GM12878 (cell line): ENCODE data around the gene FAM9C. TPM values are rescaled to one million over a fixed set of nuclear protein-coding genes. Genes with fewer than 3 reads are reported as not detected.

ENCODE experiments used
- BCL11A ChIP-seq: IDR thresholded peaks from 2 replicates; pipeline ENCODE4 v1.6.1; 2011; ENCODE audit warnings: low read depth, low read length
- BMI1 ChIP-seq: fragments of 450-650 bp; IDR thresholded peaks from 2 replicates; pipeline ENCODE4 v1.6.1; 2016; ENCODE audit warnings: mild to moderate bottlenecking, moderate library complexity, borderline replicate concordance
- DPF2 ChIP-seq: fragments of 450-650 bp; IDR thresholded peaks from 2 replicates; pipeline ENCODE4 v1.6.1; 2017; ENCODE audit warnings: mild to moderate bottlenecking
- E4F1 ChIP-seq: fragments of 450-650 bp; IDR thresholded peaks from 2 replicates; pipeline ENCODE4 v1.6.1; 2018; ENCODE audit warnings: borderline replicate concordance, mild to moderate bottlenecking; ENCODE audit not compliant: partially characterized antibody
- FOS ChIP-seq: IDR thresholded peaks from 3 replicates; pipeline ENCODE4 v1.6.1; 2011; ENCODE audit warnings: borderline replicate concordance; ENCODE audit not compliant: insufficient read length; ENCODE audit errors: extremely low read depth
- HDAC2 ChIP-seq: fragments of 200-600 bp; sonication (generic); IDR thresholded peaks from 2 replicates; pipeline ENCODE4 v1.6.1; 2017
- IKZF1 ChIP-seq: fragments of 450-650 bp; conservative IDR thresholded peaks from 2 replicates; pipeline ENCODE4 v1.6.1; 2017; ENCODE audit warnings: antibody characterized with exemption, mild to moderate bottlenecking
- IKZF2 ChIP-seq, 2 experiments: fragments of 450-650 bp; IDR thresholded peaks; 2 replicates each; pipeline ENCODE4 v1.6.1; 2017; ENCODE audit warnings: mild to moderate bottlenecking in 2 of 2, moderate library complexity in 2 of 2
- KDM1A ChIP-seq: fragments of 200-600 bp; sonication (generic); IDR thresholded peaks from 2 replicates; pipeline ENCODE4 v1.6.1; 2016; ENCODE audit warnings: borderline replicate concordance
- MEF2B ChIP-seq: fragments of 450-650 bp; IDR thresholded peaks from 2 replicates; pipeline ENCODE4 v1.6.1; 2018; ENCODE audit warnings: mild to moderate bottlenecking, moderate library complexity; ENCODE audit not compliant: partially characterized antibody, poor library complexity, severe bottlenecking
- MTA3 ChIP-seq: IDR thresholded peaks from 2 replicates; pipeline ENCODE4 v1.6.1; 2012; ENCODE audit warnings: low read length, inconsistent platforms, borderline replicate concordance
- NFXL1 ChIP-seq: fragments of 450-650 bp; IDR thresholded peaks from 2 replicates; pipeline ENCODE4 v1.6.1; 2017; ENCODE audit warnings: antibody characterized with exemption, mild to moderate bottlenecking, borderline replicate concordance
- NFYA ChIP-seq: IDR thresholded peaks from 2 replicates; pipeline ENCODE4 v1.6.1; 2011; ENCODE audit warnings: low read depth, mild to moderate bottlenecking, low read length, improper control_type of control experiment, borderline replicate concordance
- PKNOX1 ChIP-seq: fragments of 450-650 bp; IDR thresholded peaks from 2 replicates; pipeline ENCODE4 v1.6.1; 2016; ENCODE audit warnings: mild to moderate bottlenecking
- POLR2AphosphoS2 ChIP-seq: IDR thresholded peaks from 2 replicates; pipeline ENCODE4 v1.6.1; 2011; ENCODE audit warnings: low read depth, mild to moderate bottlenecking, low read length, improper control_type of control experiment, moderate library complexity
- PRDM15 ChIP-seq: fragments of 450-650 bp; formaldehyde crosslinking; IDR thresholded peaks from 2 replicates; pipeline ENCODE4 v1.4.0; 2020; ENCODE audit warnings: mild to moderate bottlenecking, moderate library complexity
- RAD21 ChIP-seq: IDR thresholded peaks from 2 replicates; pipeline ENCODE4 v1.6.1; 2011; ENCODE audit warnings: mild to moderate bottlenecking, low read depth, low read length, moderate library complexity; ENCODE audit not compliant: insufficient read depth
- REST ChIP-seq: IDR thresholded peaks from 2 replicates; pipeline ENCODE4 v1.6.1; 2012; ENCODE audit warnings: mild to moderate bottlenecking, low read depth, low read length
- SMAD1 ChIP-seq: fragments of 450-650 bp; IDR thresholded peaks from 2 replicates; pipeline ENCODE4 v1.6.1; 2018; ENCODE audit warnings: mild to moderate bottlenecking, low read depth; ENCODE audit not compliant: partially characterized antibody
- SMAD5 ChIP-seq: IDR thresholded peaks from 2 replicates; pipeline ENCODE4 v1.6.1; 2016; ENCODE audit warnings: antibody characterized with exemption, low read depth
- TCF12 ChIP-seq: IDR thresholded peaks from 2 replicates; pipeline ENCODE4 v1.6.1; 2011; ENCODE audit warnings: low read depth, mild to moderate bottlenecking, low read length
- YY1 ChIP-seq: IDR thresholded peaks from 2 replicates; pipeline ENCODE4 v1.6.1; 2011; ENCODE audit warnings: low read depth, mild to moderate bottlenecking, low read length
- polyA plus RNA-seq, 11 experiments: library from polyadenylated mRNA; depleted of rRNA in 4 of 11; unstranded in 6 of 11; stranded (reverse) in 5 of 11; fragments of >200 nt; fragmentation: Nextera tagmentation in 4 of 11; fragmentation: Illumina TruSeq in 1 of 11; extraction: Ambion mirVana in 4 of 11; extraction: Trizol in 1 of 11; gene quantifications; 1 replicate in 1 of 11; 2 replicates in 10 of 11; pipeline versions ENCODE4 v1.2.1 to v1.2.3, GENCODE V29; 2011 to 2016; ENCODE audit warnings: inconsistent platforms in 2 of 11, missing spikeins in 2 of 11, low read depth in 1 of 11
- total RNA-seq, 4 experiments: library from RNA; depleted of rRNA in 3 of 4; stranded (reverse); fragments of >200 nt in 3 of 4; fragmentation: Illumina TruSeq in 1 of 4; extraction: Trizol in 1 of 4; gene quantifications; 2 replicates each; pipeline versions ENCODE4 v1.2.1 to v1.2.3, GENCODE V29; 2013 to 2021

Gene FAM9C
- total and polyA plus RNA-seq, 10 of the 15 experiments (the other 5 are each of a cell fraction or from before 2014, with no cell fraction given), result 0.01 to 0.03 TPM; not detected in 8

DNA sequence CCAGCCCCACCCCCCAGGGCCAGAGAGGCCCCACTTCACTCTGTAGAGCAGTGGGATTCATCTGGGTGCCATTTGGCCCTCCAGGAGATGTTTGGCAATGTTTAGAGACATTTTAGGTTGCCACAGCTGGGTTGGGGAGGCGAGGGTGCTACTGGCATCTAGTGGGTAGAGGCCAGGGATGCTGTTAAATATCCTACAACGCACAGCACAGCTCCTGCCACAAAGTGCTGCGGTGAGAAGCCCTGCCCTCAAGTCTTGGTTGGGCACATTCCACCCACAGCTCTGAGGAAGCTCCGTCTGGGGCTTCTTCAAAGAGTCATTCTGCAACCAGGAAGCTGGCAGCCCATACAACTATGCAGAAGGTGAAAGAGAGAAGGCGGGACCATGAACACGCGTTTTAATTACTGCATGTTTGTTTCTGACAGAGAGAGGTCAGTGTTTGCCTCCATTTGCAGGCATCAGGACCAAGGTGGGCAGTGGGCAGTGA is 48.1 kb upstream of the FAM9C start (continued):
- TF ChIP-seq IKZF2 (IDR thresholded peaks at IDR 0.05) (no peak), BMI1 (no peak), FOS (no peak), IKZF1 (no peak), REST (no peak), POLR2AphosphoS2 (no peak), TCF12 (peak; percentile 71), SMAD1 (peak; percentile 21), SMAD5 (no peak), PRDM15 (CRISPR knock-in tag) (no peak), MEF2B (no peak), NFYA (no peak), HDAC2 (no peak), PKNOX1 (no peak), KDM1A (no peak), BCL11A (peak; percentile 77), E4F1 (no peak), RAD21 (peak; percentile 85), MTA3 (no peak), NFXL1 (no peak), DPF2 (no peak), YY1 (peak; percentile 31; the same call in 1 of the 2 replicates)
